ENCODE data around the gene LCP2.

Gene LCP2

DNA sequence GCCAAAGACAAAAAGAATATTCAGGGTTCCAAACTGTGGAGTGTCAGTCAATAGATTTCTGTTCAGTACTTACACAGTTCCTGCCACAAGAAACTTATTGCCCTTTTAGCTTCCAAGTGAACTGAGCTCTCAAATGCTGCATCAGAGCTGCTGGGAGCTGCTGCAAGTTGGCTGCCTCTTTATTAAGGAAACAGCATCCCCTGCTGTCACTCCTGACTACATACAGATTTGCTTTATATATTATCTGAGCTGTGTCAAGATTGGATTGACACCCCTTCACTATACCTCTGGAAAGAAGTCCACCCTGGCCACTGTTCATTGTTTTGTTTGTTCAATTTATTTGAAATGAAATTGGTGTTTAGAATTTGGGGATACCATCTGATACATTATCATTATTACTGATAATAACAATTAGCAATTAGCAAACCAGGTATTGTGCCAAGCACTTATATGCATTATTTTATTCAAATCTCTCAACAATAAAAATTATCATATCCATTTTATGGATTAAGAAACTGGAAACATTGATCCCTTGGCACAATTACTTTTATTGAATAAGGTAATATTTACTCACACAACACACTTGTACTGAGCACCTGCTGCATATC lies 81.2 kb downstream of the LCP2 start:
- DNase-seq (ENCODE audit: low read depth): no peak

DNA sequence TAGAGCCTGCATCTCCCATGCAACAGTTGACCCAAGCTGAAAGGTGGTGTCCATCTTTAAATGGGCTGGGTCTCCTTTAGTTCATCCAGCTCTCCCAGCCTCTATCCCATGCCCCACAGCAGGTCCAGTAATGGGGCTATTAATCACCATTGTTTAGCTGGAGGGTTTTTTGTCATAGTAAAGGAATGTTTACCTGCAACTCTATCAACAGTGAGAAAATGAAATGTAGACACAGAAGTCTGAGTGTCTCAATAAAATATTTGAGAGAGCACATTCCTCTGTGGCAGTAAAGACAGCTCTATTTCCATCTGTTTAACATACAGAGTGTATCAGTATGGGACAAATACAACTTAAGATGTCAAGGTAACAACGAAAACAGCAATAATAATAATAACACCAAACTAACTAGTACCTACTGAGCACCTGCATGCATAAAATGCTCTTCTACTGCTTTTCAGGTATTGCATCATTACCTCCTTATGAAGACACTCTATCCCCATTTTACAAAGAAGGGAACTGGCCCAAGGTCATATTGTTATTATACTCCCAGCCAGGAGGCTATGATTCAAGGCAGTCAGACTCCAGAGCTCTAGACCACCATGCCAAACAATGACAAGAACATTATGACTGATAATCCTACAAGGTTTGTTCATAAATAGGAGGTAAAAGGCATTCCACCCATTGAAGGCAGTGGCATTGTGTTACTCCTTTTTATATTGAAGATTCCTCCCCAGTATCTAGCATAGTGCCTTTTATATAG lies 85.8 kb downstream of the LCP2 start:
- DNase-seq (ENCODE audit: low read depth): no peak

DNA sequence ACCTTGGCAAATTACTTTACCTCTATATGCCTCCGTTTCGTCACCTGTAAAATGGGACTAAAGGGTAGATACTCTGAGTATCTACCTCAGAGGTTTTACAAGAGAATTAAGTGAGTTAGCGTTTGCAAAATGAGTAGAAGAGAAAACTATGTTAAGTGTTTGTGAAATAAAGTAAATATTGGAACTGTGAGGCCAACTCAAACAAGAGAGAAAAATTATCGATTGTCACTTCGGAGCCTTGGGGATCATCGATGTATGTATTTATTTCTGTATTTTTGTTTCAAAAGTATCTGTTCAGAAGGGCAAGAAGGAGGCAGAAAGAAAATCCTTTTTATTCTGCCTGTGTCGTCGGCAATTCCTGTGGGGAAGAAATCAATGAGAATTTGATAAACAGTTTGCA lies 90.6 kb downstream of the LCP2 start:
- DNase-seq (ENCODE audit: low read depth): no peak

DNA sequence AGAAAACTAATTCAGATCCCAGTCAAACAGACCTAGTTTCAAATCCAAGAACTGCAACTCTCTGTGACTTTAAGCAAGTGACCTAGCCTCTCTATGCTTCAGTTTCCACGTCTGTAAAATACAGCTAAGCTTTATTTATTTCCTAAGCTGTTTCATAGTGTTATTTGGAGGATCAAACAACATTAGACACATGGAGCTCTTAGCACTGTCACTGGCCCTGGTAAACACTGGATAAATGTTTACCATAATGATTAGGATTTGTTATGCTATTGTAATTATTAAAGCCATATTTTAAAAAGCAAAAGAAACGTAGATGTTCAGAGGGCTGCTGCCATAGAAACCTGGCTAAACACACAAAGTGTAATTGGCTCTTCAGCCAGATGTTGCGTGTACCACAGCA lies 91.4 kb downstream of the LCP2 start:
- no peak for DNase-seq (ENCODE audit: low read depth)

DNA sequence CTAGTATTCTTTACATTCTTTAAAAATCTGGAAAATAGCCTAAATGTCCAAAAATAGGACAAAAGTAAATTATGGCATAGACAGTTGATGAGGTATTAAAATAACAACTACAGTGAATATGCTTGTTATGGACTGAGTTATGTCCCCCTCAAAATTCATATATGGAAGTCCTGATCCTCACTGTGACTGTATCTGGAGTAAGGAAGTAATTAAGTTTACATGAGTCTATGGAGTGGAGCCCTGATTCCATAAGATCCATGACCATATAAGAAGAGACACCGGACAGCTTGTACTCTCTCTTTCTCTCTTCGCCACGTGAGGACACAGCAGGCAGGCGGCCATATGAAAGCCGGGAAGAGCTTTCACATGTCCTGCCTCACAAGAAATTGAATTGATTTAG lies 93.4 kb downstream of the LCP2 start:
- no peak for DNase-seq (ENCODE audit: low read depth)

DNA sequence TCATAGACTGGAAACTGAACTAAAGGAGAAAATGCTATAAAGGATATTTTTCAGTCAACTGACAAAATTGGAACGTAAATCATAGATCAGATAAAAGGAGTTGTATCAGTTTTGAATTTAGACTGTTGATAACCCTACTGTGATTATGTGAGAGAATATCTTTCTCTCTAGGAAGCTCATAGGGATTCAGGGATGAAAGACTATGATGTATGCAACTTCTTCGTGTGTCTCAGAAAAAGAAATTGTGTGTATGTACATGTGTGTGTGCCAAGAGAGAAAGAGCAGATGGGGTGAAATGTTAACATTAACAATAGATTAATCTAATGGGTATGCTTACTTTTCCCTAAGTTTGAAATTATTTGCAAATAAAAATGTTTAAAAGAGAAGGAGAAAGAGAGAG lies 95.5 kb downstream of the LCP2 start:
- DNase-seq (ENCODE audit: low read depth): no peak

DNA sequence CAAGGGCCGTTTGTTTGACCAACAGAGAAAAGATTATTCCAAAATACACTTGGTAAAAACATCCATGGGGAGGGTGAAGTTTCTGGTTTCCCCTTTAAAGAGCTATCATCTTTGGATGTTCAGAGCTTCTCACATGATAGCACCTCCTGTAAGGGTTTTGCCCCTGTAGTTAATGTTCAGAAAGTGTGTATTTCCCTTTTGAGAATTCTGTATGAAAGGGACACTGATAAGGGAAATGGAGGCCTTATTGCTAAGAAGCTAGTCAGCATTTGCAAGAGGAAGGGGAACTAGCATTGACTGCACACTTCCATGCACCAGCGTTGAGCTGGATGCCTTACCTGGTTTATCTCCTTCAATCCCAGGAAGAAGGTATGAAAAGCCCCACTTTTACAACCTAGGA lies 96.3 kb downstream of the LCP2 start:
- DNase-seq (ENCODE audit: low read depth): no peak

DNA sequence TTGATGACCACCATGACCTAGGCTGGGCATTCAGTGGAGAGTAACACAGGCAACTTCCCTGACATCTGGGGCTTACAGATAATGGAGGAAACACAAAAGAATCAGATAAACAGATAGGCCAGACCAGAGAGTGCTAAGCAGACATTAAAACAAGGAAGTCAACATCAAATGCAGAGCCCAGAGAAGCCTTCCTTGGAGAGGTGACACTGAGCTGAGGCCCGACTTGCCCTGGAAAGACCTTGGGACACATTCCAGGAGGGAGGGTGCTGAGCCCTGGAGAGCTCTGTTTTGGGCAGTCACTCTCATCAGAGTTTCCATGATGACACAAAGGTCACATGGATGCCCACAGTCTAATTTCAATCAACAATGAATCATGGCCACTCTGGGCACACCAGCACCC lies 96.7 kb downstream of the LCP2 start:
- no peak for DNase-seq (ENCODE audit: low read depth)

Measured in activated T-helper 9 cell treated with anti-CD3 and anti-CD28 coated beads, Interleukin-2, amount 50 U/mL, for 16 hours (primary cell).